Upper lobe of right lung (tissue), 1 donor: ENCODE results near the gene ASTN1. TPM values are rescaled to one million over a fixed set of nuclear protein-coding genes. Genes with fewer than 3 reads are reported as not detected.

Experiments
- ATAC-seq: fragments of 200-7000 bp; cut with Tn5 transposase; one replicate; pipeline ENCODE4 v1.9.1; 2020; ENCODE audit warnings: mild to moderate bottlenecking, moderate library complexity
- DNase-seq: peaks from one replicate; pipeline ENCODE4 v3.0.0-alpha.2; 2020
- H3K27ac ChIP-seq: fragments of 200-600 bp; one replicate; pipeline ENCODE4 v1.8.0; 2022
- H3K27me3 ChIP-seq: fragments of 200-600 bp; one replicate; pipeline ENCODE4 v1.8.0; 2022; ENCODE audit warnings: mild to moderate bottlenecking
- H3K36me3 ChIP-seq: fragments of 200-600 bp; one replicate; pipeline ENCODE4 v1.8.0; 2022
- H3K4me1 ChIP-seq: fragments of 200-600 bp; one replicate; pipeline ENCODE4 v1.8.0; 2022
- H3K4me3 ChIP-seq: fragments of 200-600 bp; one replicate; pipeline ENCODE4 v1.8.0; 2022; ENCODE audit warnings: mild to moderate bottlenecking
- H3K9me3 ChIP-seq: fragments of 200-600 bp; one replicate; pipeline ENCODE4 v1.8.0; 2022
- intact Hi-C: fragments of 100-400 bp; cut with DNase I; formaldehyde crosslinking; loops from one replicate; pipeline ENCODE4 v1.11.0; 2022
- total RNA-seq: library from RNA; stranded (reverse); fragmentation: NEBNext Ultra II Directional; extraction: Animal tissue kit (Norgen Biotek cat#: 25700); gene quantifications from one replicate; pipeline ENCODE4 v1.2.1, GENCODE V29; 2021
- TF ChIP-seq, protein P1 (sequence below): fragments of 200-600 bp; IDR thresholded peaks from one replicate; pipeline ENCODE4 v1.8.0; 2022; ENCODE audit warnings: antibody characterized with exemption
- donor health status: DM: no; HTN: yes; CAD: no; lungs with severe emphysema.

Gene ASTN1
- total RNA-seq, 1 donor from 2014 or later, result 0.20 TPM

DNA sequence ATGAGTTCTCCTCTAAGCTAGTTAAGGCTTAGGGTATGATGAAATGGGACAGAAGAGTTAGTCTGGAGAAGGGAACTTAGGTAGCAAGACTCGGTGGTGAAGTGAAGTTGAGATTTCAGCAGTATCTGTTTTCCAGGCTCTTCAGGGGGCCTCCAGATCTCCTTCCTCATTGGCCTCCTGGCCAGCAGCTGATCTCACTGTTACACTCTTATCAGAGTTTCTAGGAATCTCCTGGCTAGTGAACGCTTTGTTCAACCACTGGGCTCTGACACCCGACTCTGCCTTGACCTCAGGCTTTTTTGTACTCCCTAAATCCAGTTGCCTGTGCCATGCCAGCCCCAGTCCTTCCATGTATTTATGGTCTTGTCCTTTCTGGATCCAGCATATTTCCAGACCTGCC, 311.0 kb downstream of the ASTN1 start:
- DNase-seq (no peak), ATAC-seq (no peak)
- Histone ChIP-seq H3K9me3 (no peaks in the 10 kb centered on the region), H3K36me3 (no peaks in the 10 kb centered on the region), H3K4me1 (no peaks in the 10 kb centered on the region), H3K4me3 (no peak overlapping the region), H3K27me3 (no peaks in the 10 kb centered on the region), H3K27ac (no peak overlapping the region)
- intact Hi-C loops, result no loop called here
- TF ChIP-seq, protein P1, sequence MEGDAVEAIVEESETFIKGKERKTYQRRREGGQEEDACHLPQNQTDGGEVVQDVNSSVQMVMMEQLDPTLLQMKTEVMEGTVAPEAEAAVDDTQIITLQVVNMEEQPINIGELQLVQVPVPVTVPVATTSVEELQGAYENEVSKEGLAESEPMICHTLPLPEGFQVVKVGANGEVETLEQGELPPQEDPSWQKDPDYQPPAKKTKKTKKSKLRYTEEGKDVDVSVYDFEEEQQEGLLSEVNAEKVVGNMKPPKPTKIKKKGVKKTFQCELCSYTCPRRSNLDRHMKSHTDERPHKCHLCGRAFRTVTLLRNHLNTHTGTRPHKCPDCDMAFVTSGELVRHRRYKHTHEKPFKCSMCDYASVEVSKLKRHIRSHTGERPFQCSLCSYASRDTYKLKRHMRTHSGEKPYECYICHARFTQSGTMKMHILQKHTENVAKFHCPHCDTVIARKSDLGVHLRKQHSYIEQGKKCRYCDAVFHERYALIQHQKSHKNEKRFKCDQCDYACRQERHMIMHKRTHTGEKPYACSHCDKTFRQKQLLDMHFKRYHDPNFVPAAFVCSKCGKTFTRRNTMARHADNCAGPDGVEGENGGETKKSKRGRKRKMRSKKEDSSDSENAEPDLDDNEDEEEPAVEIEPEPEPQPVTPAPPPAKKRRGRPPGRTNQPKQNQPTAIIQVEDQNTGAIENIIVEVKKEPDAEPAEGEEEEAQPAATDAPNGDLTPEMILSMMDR, result no peak

DNA sequence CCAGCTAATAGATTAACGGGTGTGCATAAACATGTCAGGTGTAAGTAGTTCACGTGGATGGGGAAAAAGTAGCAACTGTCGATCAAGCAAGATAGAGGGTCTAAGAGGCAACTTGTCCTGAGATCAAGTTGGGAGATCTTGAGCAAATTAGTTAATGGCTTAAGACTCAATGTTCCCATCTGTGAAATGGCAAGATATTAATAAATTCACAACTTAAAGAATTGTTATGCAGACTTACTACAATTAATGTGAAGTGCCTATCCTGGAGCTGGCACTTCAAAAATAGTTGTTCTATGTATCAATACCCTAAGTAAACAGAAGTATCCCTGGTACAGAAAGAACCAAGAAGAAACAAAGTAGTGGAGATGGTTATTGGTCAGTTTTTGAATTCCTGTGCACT, 312.4 kb downstream of the ASTN1 start:
- intact Hi-C loops, result no loop called here
- Histone ChIP-seq H3K4me1 (no peaks in the 10 kb centered on the region), H3K36me3 (no peaks in the 10 kb centered on the region), H3K27ac (no peak overlapping the region), H3K4me3 (no peak overlapping the region), H3K27me3 (no peaks in the 10 kb centered on the region), H3K9me3 (no peaks in the 10 kb centered on the region)
- TF ChIP-seq, protein P1, result no peak
- ATAC-seq (no peak), DNase-seq (no peak)

DNA sequence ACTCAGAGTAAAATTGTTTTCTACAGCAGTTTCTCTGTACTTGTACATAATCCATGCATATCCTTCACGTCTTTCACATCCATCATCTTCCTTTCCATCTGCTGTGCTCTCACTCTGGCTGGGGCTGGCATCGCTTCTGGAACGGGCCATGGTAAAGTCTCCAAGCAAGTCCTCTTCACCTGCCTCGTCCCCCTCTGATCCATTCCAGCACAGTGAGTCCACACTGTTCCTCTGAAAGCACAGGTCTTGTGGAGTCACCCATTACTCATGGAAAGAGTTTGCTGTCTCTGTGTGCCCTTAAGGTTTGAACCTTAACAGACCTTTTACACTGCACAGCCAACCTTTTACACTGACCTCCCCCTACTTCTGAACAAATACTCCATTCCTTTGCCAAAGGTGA, 313.6 kb downstream of the ASTN1 start:
- no peak overlapping the region for H3K4me3 ChIP-seq
- intact Hi-C loops, result no loop called here
- no peaks in the 10 kb centered on the region for H3K9me3 ChIP-seq

DNA sequence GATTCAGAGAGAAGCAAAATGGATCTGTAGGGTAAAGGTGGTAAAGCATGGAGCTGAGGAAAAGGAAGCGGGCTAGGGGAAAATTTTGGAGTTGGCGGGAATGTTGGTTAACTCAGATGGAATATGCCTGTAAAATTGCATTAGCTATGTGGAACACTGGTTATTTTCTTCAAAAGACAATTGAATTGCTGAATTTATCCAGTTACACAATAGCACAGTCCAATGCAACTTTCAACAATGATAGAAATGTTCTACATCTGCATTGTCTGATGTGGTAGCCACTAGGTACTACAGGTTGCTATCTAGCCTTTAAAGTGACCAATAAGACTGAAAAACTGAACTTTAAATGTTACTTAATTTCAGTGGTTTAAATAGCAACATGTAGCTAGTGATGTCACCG, 315.2 kb downstream of the ASTN1 start:
- intact Hi-C loops, result loop anchor here (10.0 kb wide), 1 partner anchor 294 kb away; no protein-coding TSS in a partner anchor
- H3K27ac ChIP-seq, result no peak overlapping the region
- no peak overlapping the region for H3K4me3 ChIP-seq
- H3K36me3 ChIP-seq, result no peaks in the 10 kb centered on the region
- TF ChIP-seq, protein P1, result no peak
- H3K9me3 ChIP-seq, result no peaks in the 10 kb centered on the region
- no peaks in the 10 kb centered on the region for H3K27me3 ChIP-seq
- DNase-seq (no peak), ATAC-seq (no peak)
- no peaks in the 10 kb centered on the region for H3K4me1 ChIP-seq

More for the DNA sequence above, 313.6 kb downstream of the ASTN1 start:
- no peak overlapping the region for H3K27ac ChIP-seq
- no peaks in the 10 kb centered on the region for H3K27me3 ChIP-seq
- ATAC-seq (no peak), DNase-seq (no peak)
- no peaks in the 10 kb centered on the region for H3K4me1 ChIP-seq
- TF ChIP-seq, protein P1, result no peak
- H3K36me3 ChIP-seq, result no peaks in the 10 kb centered on the region

DNA sequence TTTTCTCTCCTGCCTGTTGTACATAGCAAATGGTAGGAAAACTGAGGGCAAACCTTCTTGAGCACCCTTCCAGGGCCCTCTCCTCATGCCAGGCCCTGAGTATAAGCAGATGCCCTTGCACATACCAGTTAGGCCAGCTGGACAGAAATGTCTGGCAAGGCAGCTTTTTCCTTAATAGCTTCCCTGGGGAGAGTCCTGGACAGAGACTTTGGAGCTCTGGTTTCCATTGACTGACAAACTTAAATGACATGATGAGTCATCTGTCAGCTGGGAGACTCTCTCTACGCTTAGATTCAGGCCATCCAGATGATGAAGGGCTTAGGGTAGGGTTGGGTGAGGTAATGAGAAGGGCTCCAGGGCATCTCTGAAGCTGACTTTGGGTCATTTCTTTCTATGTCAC, 317.5 kb downstream of the ASTN1 start:
- TF ChIP-seq, protein P1, result no peak
- no peaks in the 10 kb centered on the region for H3K4me1 ChIP-seq
- no peaks in the 10 kb centered on the region for H3K36me3 ChIP-seq
- DNase-seq (no peak), ATAC-seq (no peak)
- H3K4me3 ChIP-seq, result no peak overlapping the region
- H3K27ac ChIP-seq, result no peak overlapping the region
- no peaks in the 10 kb centered on the region for H3K9me3 ChIP-seq
- intact Hi-C loops, result loop anchor here (10.0 kb wide), 1 partner anchor 292 kb away; no protein-coding TSS in a partner anchor
- H3K27me3 ChIP-seq, result no peaks in the 10 kb centered on the region
